Measurements from ENCODE around the gene ACSS1.
A peak's percentile ranks its signal among the peaks of the same experiment; 100 is the strongest.

ACSS1 gene

DNA sequence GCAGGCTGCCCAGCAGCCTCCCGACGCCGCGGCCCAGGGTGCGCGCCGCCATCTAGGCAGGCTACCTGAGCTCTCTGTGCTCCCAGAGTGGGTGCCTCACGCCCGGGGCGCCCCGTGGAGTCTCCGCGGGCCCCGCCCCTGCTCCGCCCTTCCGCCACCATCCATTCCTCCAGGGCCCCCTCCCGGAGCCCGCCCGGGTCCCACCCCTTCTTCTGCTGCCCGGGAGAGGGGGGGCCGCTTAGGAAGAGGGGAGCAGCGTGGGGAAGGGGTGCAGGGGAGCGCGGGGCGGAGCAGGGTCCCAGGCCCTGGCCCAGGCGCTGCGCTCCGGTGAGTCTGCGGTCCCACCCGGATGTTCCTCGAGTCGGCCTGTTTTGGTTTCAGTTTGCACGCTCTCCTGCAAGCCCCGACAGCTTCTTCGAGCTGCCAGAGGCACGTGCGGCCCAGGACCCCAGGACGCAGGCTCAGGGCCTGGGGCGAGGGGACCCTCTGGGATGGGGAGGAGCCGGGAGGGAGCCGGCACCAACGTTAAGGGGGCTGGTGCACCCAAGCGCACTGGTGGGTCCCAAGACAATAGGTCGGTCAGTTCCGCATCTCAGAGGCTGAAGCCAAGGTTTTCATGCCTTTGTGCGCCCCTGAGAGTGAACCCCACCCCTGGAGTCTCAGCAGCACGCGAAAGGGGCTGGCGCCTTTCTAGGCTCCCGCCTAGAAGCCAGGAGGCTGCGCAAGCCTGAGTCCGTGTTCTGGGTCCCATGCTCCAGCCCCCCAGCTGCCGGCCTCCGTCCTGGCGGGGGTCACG, at the start of gene ACSS1:
Gene ACSS1 (minus strand): TSS at position 89 of the 796 bp plus-strand sequence. CDS start 37 bp downstream, at position 52.
- ATAC-seq, result peak; percentile 67 to 75

DNA sequence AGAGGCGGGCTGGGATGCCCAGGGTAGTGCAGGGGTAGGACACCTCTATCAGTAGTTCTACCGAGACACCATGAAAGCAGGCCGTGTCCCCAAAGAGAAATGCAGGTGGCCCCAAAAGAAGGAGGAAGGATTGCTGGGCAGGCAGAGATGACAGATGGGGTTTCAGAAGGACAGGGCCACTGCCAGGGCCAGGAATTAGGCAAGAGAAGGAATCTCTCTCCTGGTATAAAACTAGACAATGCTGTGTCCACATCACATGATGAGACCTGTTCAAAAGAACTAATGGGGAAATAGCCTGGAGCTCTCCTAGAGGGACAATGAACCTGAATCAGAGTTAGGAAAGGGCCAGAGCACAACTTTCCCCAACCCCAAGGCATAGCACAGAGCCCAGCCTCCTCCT, 45.6 kb upstream of the ACSS1 start:
- ATAC-seq, result no peak

DNA sequence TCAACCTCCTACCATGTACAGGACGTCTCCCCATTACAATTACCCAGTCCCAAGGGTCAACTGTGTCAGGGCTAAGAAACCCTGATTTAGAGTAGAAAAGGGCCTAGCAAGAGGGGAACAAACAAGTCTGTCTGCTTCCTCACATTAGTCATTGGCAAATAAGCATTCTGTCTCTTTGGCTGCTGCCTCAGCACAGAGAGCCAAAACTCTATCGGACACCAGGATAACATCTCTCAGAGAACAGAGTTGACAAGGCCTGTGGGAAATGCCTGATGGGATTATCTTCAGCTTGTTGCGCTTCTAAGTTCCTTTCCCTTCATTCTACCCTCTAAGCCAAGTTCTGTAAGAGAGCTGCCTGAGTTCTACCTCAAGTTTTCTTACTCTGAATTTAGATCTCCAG, 43.0 kb upstream of the ACSS1 start:
- ATAC-seq, result no peak

DNA sequence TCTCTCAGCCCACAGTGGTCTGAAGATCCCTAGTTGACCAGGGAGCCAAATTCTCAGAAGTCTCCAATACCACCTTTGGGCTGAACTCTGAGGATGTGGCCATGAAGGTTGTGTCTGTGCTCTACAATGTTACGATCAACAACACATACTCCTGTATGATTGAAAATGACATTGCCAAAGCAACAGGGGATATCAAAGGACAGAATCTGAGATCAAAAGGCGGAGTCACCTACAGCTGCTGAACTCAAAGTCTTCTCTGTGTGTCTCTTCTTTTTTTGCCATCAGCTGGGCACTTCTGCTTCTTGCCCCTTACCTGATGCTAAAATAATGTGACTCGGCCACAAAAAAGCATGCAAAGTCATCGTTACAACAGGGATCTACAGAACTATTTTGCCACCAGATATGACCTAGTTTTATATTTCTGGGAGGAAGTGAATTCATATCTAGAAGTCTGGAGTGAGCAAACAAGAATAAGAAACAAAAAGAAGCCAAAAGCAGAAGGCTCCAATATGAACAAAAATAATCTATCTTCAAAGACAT, 41.7 kb upstream of the ACSS1 start:
- ATAC-seq, result no peak

DNA sequence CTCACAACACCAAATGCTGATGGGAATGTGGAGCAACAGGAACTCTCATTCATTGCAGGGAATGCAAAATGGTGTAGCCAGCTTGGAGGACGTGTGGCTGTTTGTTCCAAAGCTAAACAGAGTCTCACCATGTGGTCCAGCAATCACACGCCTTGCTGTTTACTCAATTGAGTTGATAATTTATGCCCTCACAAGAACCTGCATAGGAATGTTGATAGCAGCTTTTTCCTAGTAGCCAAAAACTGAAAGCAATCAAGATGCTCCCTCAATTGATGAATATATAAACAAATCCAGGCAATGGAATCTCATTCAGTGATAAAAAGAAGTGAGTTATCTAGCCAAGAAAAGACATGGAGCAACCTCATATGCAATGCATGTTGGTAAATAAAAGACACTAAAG, 39.6 kb upstream of the ACSS1 start:
- ATAC-seq, result no peak

DNA sequence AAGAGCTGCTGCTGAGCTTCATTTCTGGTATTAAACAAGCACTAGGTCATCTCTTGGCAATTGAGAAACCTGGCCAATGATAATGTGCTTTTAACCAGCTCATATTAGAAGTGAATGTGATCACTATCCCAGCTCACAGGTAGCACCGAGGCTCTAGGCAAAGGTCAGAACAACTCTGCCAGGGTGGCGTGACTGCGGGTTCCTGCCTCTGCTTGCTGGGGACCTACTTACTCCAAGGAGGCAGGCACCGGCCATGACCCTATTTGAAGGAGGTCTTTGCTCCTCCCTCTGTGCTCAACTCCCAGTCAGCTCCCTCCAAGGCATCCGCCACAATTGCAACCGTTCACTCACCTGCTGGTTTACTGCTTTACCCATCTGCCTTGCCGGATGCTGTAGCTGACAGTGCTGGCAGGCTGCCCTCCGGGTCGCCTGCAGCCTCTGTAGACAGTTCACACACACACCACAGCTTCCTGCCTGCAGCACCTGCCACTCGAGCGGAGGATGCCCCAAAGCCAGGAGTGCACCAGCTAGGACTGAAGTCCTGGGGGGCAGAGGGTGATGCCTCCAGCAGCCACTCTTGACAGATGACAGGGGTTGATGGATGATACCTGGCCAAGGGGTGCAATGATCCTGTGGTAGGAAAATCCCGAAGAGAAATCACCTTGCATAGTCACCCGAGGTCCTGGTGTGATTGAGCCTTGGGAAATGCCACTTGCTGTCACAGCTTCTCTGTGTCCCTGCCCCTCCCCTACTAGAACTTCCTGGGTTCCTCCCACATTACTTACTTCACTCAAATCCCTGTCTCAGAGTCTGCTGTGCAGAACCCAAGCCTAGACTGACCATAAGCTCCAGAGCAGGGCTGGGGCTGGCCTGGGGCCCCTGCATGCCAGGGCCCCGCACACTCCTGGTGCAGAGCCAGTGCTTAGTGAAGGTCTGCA, 32.8 kb upstream of the ACSS1 start:
- peak; percentile 76 to 92 for ATAC-seq

DNA sequence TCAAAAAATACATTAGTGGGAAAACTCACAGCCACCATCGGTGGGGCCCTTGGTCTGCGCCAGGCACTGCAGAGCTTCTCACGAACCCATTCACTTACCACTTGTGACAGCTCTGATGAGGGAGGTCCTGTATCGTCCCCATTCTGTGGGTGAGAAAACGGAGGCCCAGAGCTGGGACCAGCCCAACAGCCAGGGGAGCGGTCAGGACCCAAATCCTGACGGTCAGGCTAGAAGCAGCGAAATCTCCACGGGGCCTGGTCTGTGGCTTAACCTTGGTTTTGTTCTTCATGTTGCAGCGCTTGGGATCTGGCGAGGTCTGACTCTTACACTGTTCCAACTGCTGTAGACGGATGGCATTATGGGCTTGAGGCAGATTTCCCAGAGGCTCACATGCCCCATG, 31.7 kb upstream of the ACSS1 start:
- ATAC-seq, result no peak

DNA sequence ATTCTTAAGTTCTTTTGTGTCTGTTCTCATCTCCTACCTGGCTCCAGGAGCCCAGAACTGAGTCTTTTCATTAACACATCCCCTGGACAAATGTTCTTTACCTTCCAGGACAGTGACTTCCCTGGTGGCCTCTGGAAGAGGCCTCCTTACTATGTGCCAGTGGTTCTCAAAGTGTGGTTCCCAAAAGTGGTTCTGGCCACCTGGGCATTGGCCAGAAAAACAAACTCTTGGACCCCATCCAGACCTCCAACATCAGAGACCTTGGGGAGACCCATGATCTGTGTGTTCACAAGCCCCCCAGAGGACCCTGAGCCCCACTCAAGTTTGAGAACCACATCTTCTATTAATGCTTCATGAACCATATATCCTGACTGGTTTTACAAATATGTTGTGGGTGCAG, 31.2 kb upstream of the ACSS1 start:
- ATAC-seq, result no peak

DNA sequence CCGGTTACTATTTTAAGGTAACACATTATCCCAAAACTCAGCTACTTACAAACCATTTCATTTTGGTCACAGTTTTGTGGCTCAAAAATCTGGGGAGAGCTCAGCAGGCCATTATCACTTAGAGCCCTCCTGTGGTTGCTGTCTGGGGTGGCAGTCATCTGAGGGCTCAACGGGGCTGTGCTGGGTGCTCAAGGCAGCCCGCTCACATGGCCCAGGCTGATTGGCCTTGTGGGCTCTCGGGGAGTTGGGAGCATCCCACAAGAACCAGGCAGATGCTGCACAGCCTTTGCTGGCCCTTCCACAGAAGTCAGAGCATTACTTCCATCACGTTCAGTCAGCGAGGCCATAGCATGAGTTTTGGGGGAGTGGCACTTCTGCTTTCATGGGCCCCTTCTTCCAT, 30.3 kb upstream of the ACSS1 start:
- ATAC-seq, result no peak

DNA sequence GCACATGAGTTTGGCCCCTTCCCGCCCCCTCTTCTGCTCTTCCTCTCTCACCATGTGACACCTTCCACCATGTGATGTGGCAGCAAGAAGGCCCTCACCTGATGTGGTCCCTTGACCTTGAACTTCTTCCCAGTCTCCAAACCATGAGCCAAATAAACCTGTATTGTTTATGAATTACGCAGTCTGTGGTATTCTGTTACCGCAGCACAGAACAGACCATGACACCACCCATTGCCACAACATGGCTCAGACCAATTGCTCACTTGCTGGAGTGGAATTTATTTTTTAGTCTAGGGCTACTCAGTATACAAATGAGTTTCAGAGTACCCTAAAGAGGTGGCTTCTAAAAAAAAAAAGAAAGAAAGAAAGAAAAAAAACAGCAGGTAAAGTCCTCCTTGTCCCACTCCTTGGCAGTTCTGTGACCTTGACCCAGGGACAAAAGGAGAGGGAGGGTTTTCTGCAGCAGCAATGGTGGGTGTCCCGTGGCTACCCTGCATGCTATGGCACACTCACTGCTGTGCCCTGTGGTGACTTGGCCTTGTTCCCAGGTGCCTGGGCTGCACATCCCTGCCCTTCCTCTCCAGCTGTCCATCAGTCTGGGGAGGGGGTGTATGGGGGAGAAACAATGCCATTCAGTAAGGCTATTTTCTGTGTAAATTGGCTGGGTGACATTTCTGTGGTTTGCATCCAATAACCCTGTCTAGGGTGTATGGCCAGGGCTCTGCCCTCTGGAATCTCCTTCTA, 29.4 kb upstream of the ACSS1 start:
- no peak for ATAC-seq

DNA sequence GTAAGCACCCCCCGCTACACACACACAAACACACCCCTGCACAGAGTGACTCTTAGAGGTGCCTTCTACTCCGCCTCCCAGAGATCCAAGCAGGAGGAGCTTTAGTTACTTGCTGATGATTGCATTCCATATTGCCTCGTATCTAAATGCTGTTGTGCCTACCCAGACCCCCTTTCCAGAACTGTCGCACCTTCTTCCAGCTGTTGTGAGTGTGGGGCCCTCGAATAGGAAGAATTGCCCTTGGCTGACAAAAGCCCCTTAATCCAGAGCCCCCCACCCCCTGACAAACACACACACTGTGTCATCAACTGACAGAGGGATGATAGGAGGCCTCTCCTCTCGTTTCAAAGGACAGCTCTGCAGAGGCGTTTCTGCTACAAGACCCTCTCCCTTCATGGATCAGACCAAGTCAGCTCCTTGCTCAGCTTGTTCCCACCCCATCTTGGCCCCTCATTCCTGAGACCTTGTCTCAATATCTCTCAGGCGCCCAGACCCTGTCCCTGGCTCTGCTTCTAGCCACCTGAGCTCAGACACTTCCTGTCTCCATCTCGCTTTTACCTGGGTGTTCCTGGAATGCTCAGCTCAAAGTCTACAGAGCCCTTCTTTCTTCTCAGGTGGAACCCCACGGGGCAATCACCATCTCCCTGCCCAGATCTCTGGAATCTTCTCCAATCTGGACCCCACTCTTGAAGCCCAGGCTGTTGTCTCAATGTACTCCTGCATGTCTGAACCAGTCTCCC, 28.0 kb upstream of the ACSS1 start:
- ATAC-seq, result no peak

DNA sequence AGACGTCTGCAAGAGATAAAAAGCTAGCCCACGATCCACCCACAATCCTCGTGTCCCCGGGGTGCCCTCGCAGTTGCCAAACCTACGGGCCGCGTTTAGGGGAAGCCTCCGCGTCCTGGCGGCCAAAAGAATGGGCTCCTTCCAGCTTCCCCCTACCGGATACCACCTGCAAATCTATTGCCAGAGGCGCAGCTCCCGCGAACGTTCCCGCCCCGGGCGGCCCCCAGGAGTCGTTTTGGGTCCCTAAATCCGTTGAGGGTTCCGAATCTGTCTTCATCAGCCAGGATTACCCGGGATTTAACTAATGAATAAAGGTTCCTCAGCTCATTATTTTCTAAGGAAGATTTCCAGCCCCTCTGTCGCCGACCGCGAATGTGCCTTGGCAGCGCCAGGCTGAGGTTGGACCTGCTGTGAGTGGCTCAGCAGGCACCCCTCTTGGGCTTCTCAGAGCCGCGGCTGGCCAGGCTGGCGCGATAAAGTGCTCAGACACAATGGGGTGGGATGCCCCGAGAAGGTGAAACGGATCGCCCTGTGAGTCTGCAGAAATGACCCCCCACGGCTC, 26.8 kb upstream of the ACSS1 start:
- no peak for ATAC-seq

DNA sequence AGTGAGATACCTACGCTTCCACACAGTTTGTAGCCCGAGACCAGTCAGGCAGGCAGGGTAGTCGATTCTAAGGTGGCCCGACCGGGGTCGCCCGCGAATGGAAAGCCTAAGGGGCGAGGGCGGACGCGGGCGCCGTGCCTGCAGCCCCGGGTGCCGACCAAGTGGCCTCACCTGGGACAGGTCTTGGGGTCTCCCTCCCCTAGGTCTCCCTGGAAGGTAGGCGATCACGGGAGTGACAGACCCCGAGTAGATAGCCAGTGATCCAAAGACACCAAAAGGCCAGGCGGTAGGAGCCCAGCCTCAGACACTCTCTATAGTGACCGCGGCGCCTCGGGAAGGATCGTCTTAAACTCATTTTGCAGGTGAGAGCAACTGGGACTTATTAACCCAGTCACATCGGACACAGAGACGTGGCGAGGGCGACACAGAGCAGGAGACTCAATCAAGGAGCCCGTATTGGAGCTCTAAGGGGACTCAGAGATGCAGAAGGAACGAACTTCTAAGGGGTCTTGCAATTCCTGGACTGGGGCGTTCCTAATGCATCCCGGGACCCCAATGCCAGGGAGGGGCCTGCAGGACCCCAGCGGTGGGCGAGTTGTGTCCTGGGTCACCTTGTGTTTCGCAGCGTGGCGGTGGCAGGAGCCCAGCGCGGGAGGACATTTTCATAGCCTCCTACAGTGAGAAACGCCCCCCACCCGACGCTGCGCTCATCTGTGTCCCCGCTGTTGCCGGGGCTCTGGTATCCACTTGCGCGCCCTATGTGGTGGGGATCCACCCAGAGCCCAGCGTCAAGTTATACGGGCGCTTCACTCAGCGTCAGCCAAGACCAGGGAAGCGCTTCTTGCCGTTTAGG, 26.1 kb upstream of the ACSS1 start:
- ATAC-seq, result peak in 1 of 2 donors; percentile 69

DNA sequence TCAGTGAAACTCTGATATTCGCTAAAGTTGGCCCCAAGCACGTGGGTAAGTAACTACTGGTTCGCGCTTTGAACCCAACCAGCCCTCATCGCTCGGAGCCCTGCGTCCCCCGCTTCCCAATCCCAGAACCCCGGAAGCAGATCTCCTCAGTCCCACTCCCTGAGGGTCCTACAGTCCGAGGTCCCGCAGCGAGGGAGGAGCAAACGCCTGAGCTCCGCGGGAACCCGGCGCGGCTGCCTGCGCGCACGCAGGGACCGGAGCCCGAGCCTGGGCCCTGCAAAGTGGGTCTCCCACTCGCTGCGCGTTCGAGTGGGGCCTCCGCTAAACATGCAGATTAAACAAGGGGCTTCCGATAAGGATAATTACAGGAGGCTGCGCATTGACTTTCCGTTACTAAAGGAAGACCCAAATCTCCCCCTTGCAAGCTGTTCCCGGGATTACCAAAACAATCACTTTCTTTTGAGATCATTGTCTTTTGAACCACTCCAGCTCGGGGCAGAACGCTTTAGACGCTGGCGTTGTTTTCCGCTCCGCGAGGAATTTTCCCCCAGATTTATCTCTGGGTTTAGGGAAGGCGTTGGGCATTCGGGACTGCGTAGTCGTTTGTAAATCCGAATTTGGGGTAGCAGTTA, 25.3 kb upstream of the ACSS1 start:
- ATAC-seq, result no peak

DNA sequence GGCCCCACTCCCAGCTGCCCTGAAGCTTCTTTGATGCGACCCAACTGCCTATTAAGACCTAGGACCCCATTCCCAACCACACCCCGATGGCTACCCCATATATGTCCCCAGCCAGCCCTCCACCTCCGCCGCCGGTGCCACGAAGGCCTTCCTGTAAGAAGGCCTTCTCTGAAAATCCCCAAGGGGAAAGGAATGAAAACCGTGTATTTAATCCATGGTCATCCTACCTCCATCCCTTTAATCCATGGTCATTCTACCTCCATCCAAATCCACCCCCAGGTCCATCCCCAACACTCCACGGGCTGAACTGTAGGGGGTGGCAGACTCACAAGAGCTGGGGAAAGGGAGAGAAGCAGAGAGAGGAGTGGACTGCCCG, 24.5 kb upstream of the ACSS1 start:
- ATAC-seq, result no peak

DNA sequence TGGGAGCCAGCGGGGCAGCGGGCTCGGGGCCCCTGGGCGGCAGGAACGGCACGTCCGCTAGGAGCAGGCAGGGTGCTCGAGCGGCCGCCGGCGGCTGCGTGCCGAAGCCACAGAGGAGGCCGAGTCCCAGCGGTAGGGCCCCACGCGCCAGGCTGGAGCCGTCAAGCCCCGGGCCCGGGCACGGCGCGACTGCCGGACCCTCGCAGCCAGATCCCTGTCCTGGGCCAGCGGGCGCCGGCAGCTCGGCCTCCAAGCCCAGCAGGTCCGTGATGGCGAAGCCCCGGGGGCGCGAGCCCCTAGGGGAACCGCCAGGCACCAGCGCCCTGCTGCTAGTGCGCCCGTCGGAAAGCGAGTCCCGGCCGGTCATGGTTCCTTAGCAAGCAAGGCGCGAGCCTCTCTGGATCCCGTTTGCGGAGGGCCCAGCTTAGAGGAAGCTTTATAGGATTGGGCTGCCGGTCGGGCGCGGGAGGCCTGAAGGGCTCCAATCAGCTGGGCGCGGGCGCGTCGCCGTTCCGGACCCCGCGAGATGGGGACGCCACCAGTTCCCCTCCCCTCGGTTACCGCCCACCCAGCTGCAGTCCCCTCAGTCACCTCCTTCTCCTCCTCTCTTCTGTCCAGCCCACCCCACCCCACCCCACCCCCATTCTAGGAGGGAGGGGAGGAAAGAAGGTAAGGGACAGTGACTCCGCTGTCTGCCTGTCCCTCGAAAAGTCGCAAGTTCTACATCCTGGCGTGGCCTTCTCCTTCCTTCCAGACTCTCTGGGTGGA, 24.0 kb upstream of the ACSS1 start, which contains the start of gene VSX1:
Gene VSX1 (minus strand): TSS at position 412 of the 768 bp plus-strand sequence. CDS start 45 bp downstream, at position 367.
- no peak for ATAC-seq

DNA sequence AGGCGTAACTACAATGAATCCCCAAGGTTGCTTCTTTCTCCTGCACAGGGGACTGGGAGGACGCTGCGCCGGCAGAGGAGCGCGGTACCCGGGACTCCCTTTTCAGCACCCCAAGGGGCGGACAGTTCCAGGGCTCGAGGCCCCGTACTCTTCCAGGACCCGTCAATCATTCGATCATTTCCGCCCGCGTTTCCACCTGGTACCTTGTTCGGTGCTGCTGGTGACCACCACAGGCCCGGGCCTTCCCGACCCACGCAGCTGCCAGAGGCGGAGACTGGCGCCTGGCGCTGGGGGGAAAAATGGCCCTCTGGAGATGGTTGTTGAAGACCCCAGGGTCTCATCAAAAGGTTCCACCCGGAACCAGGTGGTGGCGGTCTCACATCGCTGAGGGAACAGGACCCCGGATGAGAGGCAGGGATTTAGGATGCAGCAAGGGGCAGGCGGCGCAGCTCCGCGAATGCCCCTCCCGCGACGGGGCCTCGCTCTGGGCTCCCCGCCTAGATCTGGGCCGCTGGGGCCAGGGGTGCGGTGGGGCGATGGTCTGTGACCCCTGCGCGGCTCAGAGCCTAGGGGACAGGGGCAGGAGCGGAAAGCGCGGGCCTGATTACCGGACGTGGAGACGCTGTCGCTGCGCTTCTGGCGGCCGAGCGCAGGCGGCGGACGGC, 23.3 kb upstream of the ACSS1 start:
- no peak for ATAC-seq

DNA sequence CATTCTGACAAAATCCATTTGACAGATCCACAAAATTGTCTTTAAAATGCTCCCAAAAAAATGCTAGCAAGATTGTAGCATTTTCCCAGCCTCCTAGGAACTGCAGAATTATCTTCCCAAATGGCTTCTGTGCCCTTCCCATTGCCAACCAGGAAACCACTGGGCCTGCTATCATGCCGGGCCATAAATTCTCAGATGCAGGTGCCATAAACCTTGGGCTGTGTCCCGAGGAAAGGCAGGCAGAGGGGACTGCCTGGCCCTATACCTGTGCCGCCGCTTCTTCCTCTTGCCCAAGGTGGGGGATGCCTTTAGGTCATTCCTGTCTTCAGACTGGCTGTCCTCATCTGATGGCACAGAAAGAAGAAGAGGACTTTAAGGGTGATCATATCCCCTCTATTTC, 21.2 kb upstream of the ACSS1 start:
- no peak for ATAC-seq

DNA sequence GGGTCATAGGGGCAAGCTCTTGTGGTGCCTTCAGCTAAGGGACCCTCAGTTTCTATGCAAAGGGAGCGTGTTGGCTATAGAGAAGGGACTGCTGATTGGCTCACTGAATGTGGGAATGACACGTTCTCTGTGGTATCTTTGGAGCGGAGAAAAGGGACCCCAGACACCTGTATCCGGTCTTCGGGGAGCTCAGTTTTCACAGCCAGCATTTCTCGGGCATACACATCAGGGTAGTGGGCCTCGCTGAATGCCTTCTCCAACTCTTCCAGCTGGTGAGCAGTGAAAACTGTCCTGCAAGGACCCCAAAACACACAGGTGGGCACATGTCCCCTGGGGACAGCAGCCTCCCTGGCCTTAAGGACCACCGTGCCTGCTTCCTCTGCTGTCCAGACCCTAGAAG, 20.7 kb upstream of the ACSS1 start:
- no peak for ATAC-seq
